Muscle layer of duodenum (tissue), 2 donors: ENCODE measurements around the gene SH3RF3.
A peak's percentile ranks its signal among the peaks of the same experiment; 100 is the strongest.
"Not testable (repeated sequence)": the region's sequence is repeated elsewhere in the genome, so short reads cannot be mapped to it uniquely, and the experiment has no call there.

Experiments used
- H3K27ac ChIP-seq: one replicate; pipeline ENCODE4 v1.7.0; 2013; ENCODE audit warnings: mild to moderate bottlenecking, low read length
- H3K27me3 ChIP-seq: one replicate; pipeline ENCODE4 v1.7.0; 2013; ENCODE audit warnings: low read depth, mild to moderate bottlenecking, control low read depth, low read length
- H3K36me3 ChIP-seq, 2 donors: one replicate each; pipeline ENCODE4 v1.7.0; 2013; ENCODE audit warnings: low read length in 2 of 2, control low read depth in 1 of 2, mild to moderate bottlenecking in 1 of 2; ENCODE audit not compliant: insufficient read depth in 2 of 2, control insufficient read depth in 1 of 2
- H3K4me1 ChIP-seq, 2 donors: one replicate each; pipeline ENCODE4 v1.7.0; 2013; ENCODE audit warnings: low read length in 2 of 2, mild to moderate bottlenecking in 2 of 2, control low read depth in 1 of 2, moderate library complexity in 1 of 2; ENCODE audit not compliant: insufficient read depth in 2 of 2, control insufficient read depth in 1 of 2
- H3K4me3 ChIP-seq, 2 donors: one replicate each; pipeline ENCODE4 v1.7.0; 2013; ENCODE audit warnings: low read length in 2 of 2, low read depth in 1 of 2, mild to moderate bottlenecking in 1 of 2
- H3K9me3 ChIP-seq, 2 donors: one replicate each; pipeline ENCODE4 v1.7.0; 2013; ENCODE audit warnings: low read length in 2 of 2, control low read depth in 1 of 2, mild to moderate bottlenecking in 1 of 2; ENCODE audit not compliant: control insufficient read depth in 1 of 2
- donor health status: healthy.

SH3RF3 gene

GRCh38 chr2:109120166-109120565, 8.8 kb upstream of the SH3RF3 start:
- Histone ChIP-seq H3K9me3 (no peaks in the 10 kb centered on the region), H3K27ac (no peak overlapping the region), H3K27me3 (no peaks in the 10 kb centered on the region), H3K36me3 (no peaks in the 10 kb centered on the region), H3K4me3 (no peak overlapping the region), H3K4me1 (no peaks in the 10 kb centered on the region)

DNA sequence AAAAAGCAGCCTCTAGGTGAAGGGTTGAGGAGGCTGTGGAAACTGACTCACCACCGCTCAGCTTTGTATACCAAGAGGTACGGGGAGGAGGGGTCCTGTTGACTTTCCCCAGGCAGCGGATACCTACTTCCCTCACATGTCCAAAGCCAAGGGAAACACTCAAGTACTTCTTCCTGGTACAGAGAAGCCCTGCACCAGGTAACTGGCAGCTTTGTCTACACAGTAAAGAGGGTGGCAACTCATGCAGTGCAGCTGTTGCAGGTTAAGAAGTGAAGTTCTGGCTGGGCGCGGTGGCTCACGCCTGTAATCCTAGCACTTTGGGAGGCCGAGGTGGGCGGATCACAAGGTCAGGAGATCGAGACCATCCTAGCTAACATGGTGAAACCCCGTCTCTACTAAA, 8.3 kb upstream of the SH3RF3 start:
- H3K36me3 ChIP-seq, H3K4me3 ChIP-seq, H3K27ac ChIP-seq, H3K9me3 ChIP-seq, H3K27me3 ChIP-seq, H3K4me1 ChIP-seq: not testable (repeated sequence)

DNA sequence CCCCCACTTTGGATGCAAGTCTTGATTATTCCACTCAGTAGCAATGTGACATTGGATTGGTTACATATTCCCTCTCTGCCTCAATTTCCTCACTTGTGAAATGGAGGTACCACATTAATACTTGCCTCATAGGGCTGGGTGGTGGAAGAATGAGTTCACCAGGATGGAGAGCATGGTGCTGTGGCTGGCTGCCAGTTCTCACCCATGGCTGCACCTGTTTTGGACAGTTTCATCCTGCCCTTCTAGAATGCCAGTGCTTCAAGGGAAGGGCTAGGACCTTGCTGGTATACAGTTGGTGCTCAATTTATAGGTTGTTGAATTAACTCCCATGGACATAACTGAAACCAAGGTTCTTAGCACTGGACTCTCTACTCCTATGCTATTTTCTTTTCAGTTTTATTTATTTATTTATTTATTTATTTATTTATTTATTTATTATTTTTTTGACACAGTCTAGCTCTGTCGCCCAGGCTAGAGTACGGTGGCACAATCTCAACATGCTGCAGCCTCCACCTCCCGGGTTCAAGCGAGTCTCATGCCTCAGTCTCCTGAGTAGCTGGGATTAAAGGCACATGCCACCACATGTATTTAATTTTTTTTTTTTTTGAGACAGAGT, 5.3 kb upstream of the SH3RF3 start:
- Histone ChIP-seq H3K4me1 (no peaks in the 10 kb centered on the region), H3K4me3 (no peak overlapping the region), H3K9me3 (no peaks in the 10 kb centered on the region), H3K36me3 (no peaks in the 10 kb centered on the region), H3K27me3 (no peaks in the 10 kb centered on the region), H3K27ac (no peak overlapping the region)

DNA sequence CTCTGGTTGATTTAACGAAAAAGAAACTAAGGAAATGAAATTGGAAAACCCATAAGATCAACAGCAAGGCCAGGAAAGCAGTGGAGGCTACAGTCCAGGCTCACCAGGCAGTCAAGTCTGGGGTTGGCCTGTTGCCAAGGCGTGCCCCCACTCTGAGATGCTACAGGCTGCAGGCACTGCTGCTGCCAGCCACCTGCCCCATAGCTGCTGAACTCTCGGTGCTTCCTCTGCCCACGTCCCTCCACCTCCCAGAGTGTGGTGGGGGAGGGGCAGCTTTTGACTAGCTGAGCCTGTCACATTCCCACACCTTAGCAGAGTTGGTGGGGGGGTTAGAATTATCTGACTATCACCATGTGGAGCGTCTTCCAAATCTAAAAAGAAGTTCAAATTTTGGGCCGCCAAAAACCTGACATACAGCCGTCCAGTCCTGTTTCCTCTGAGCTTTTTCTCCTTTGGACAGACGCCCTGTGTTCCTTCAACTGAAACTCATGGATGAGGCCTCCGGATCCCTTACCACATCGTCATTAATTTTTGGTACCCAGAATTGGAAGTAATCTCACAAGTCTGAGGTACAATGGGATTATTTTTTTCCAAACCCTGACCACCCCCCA, 3.9 kb upstream of the SH3RF3 start:
- H3K36me3 ChIP-seq = no peaks in the 10 kb centered on the region
- H3K4me3 ChIP-seq = no peak overlapping the region
- H3K27me3 ChIP-seq = peaks cover 1% of the 10 kb centered on the region
- H3K4me1 ChIP-seq = no peaks in the 10 kb centered on the region
- H3K27ac ChIP-seq = no peak overlapping the region
- H3K9me3 ChIP-seq = no peaks in the 10 kb centered on the region

GRCh38 chr2:109125593-109126500, 3.2 kb upstream of the SH3RF3 start:
- H3K9me3 ChIP-seq = no peaks in the 10 kb centered on the region
- H3K27ac ChIP-seq = no peak overlapping the region
- peaks cover 3% of the 10 kb centered on the region for H3K27me3 ChIP-seq
- no peaks in the 10 kb centered on the region for H3K36me3 ChIP-seq
- H3K4me3 ChIP-seq = no peak overlapping the region
- peaks cover 3 to 6% of the 10 kb centered on the region in 2 donors for H3K4me1 ChIP-seq

DNA sequence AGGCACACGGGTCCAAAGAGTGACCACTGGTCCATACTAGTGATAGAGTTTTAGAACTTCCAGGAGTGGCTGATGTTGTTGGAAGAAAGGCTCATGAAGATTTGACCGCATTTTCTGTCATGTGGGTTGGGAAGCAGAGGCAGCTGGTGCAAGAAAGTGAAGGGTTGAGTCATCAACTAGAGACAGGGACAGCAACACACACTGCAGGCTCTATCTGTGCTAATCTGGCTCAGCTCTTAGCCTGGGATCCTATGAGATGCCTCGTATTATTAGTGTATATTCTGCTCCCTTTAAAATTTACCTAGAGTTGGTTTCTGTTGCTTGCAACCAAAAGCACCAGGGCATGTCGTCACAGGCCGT, 2.5 kb upstream of the SH3RF3 start:
- no peaks in the 10 kb centered on the region for H3K9me3 ChIP-seq
- H3K27me3 ChIP-seq = peaks cover 3% of the 10 kb centered on the region
- no peak overlapping the region for H3K4me3 ChIP-seq
- H3K4me1 ChIP-seq = peaks cover 3 to 9% of the 10 kb centered on the region in 2 donors
- H3K36me3 ChIP-seq = no peaks in the 10 kb centered on the region
- H3K27ac ChIP-seq = no peak overlapping the region

DNA sequence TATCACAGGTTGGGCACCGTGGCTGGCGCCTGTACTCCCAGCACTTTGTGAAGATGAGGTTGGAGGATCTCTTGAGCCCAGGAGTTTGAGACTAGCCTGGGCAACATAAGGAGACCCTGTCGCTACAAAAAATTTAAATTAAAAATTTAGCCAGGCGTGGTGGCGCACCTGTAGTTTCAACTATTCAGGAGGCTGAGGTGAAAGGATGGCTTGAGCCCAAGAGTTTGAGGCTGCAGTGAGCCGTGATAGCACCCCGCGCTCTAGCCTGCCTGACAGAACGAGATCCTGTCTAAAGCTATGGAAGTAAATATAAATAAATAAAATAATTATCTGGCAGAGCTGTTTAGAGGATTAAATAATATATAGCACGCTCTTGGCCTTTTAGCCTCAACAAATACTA, 1.4 kb upstream of the SH3RF3 start:
- Histone ChIP-seq H3K4me1 (peaks cover 3 to 9% of the 10 kb centered on the region in 2 donors), H3K36me3 (no peaks in the 10 kb centered on the region), H3K9me3 (no peaks in the 10 kb centered on the region), H3K27ac (no peak overlapping the region), H3K4me3 (peak overlapping the region in 1 of 2 donors; percentile 89), H3K27me3 (peaks cover 3% of the 10 kb centered on the region)

- Histone ChIP-seq H3K4me3 (peak overlapping the region; percentile 68 to 89), H3K4me1 (peaks cover 3 to 9% of the 10 kb centered on the region in 2 donors), H3K9me3 (no peaks in the 10 kb centered on the region), H3K27me3 (peaks cover 3% of the 10 kb centered on the region), H3K36me3 (no peaks in the 10 kb centered on the region), H3K27ac (peak overlapping the region; percentile 31)
These were observed 873 bp upstream of the SH3RF3 start for GRCh38 chr2:109128048-109128615.

- Histone ChIP-seq H3K36me3 (no peaks in the 10 kb centered on the region), H3K4me1 (peaks cover 3 to 9% of the 10 kb centered on the region in 2 donors), H3K27me3 (peaks cover 3% of the 10 kb centered on the region), H3K4me3 (peak overlapping the region; percentile 62 to 89), H3K9me3 (no peaks in the 10 kb centered on the region), H3K27ac (no peak overlapping the region)
These were observed 433 bp downstream of the SH3RF3 start for GRCh38 chr2:109129356-109129920.

DNA sequence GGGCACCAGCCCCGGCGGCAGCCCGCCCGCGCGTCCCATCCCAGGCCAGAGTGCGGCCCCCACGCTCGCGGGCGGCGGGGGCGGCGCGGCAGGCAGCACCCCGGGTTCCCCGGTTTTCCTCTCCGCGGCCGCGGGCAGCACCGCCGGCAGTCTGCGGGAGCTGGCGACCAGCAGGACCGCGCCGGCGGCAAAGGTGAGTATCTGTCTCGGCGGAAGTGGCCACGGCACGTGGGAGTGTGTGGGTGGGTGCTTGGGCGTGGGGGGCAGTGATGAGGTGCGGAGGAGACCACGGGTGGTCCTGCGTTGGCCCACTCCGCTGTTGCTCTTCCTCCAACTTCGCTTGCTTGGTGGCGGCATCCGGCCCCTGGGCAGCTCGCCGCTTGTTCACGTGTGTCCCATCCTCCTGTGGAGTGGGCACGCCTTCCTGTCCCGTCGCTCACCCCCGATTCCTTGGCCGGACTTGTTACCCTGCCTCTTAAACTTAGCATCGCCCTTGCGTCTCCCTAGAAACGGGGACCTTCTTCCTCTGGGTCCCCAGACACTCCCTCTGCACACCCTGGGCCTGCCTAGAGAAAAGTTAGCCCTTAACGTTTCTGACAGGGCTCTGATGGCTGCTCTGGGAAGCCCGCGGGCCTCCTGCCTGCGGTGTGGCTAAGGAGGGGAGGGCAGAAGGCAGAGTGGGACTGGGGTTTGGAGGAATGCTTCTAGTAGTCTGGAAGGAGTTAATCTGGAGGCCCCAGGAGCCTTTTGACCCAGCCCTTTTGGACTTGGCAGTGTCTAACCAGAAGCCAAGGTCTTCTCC, 1.1 kb downstream of the SH3RF3 start:
- peaks cover 3 to 9% of the 10 kb centered on the region in 2 donors for H3K4me1 ChIP-seq
- no peak overlapping the region for H3K27ac ChIP-seq
- no peaks in the 10 kb centered on the region for H3K36me3 ChIP-seq
- peak overlapping the region; percentile 62 to 89 for H3K4me3 ChIP-seq
- H3K9me3 ChIP-seq = no peaks in the 10 kb centered on the region
- H3K27me3 ChIP-seq = peaks cover 3% of the 10 kb centered on the region
